Smooth muscle cell (in vitro differentiated cells): ENCODE measurements around the gene CTSK. TPM values are rescaled to one million over a fixed set of nuclear protein-coding genes. Genes with fewer than 3 reads are reported as not detected.

ENCODE experiments used
- DNase-seq: peaks from one replicate; lab custom pipeline; 2025; ENCODE audit not compliant: unreplicated experiment; lab: John Stamatoyannopoulos, UW
- H2AFZ ChIP-seq: fragments of 200-600 bp; sonication (generic); 2 replicates; pipeline ENCODE4 v1.6.0; 2016; ENCODE audit warnings: antibody characterized with exemption, low read depth, mild to moderate bottlenecking
- H3F3A ChIP-seq: fragments of 200-600 bp; sonication (generic); 2 replicates; pipeline ENCODE4 v1.6.0; 2017; ENCODE audit warnings: antibody characterized with exemption, low read depth
- H3K27ac ChIP-seq: fragments of 200-600 bp; sonication (generic); 2 replicates; pipeline ENCODE4 v1.5.1; 2016; ENCODE audit warnings: low read depth, mild to moderate bottlenecking
- H3K27me3 ChIP-seq: fragments of 200-600 bp; sonication (generic); 2 replicates; pipeline ENCODE4 v1.6.1; 2016; ENCODE audit warnings: low read depth, mild to moderate bottlenecking
- H3K36me3 ChIP-seq: fragments of 200-600 bp; sonication (generic); 2 replicates; pipeline ENCODE4 v1.5.1; 2016; ENCODE audit warnings: low read depth
- H3K4me1 ChIP-seq: fragments of 200-600 bp; sonication (generic); 2 replicates; pipeline ENCODE4 v1.5.1; 2016; ENCODE audit warnings: low read depth
- H3K4me2 ChIP-seq: fragments of 200-600 bp; sonication (generic); 2 replicates; pipeline ENCODE4 v1.6.0; 2016; ENCODE audit warnings: mild to moderate bottlenecking
- H3K4me3 ChIP-seq: fragments of 200-600 bp; sonication (generic); 2 replicates; pipeline ENCODE4 v1.5.1; 2016; ENCODE audit warnings: mild to moderate bottlenecking
- H3K79me2 ChIP-seq: fragments of 200-600 bp; sonication (generic); 2 replicates; pipeline ENCODE4 v1.6.0; 2016; ENCODE audit warnings: low read depth, mild to moderate bottlenecking
- H3K9ac ChIP-seq: fragments of 200-600 bp; sonication (generic); 2 replicates; pipeline ENCODE4 v1.6.0; 2016; ENCODE audit warnings: low read depth
- H3K9me3 ChIP-seq: fragments of 200-600 bp; sonication (generic); replicated peaks from 2 replicates; pipeline ENCODE4 v1.5.1; 2016; ENCODE audit warnings: low read depth
- H4K20me1 ChIP-seq: fragments of 200-600 bp; sonication (generic); 2 replicates; pipeline ENCODE4 v1.6.0; 2016; ENCODE audit warnings: low read depth
- CTCF ChIP-seq: fragments of 200-600 bp; sonication (generic); IDR thresholded peaks from 2 replicates; pipeline ENCODE4 v1.5.1; 2017; ENCODE audit warnings: borderline replicate concordance, mild to moderate bottlenecking, antibody characterized with exemption; ENCODE audit not compliant: insufficient read depth, poor library complexity, severe bottlenecking
- WGBS: methylation state at CpG from one replicate; pipeline ENCODE4 v1.1.7; 2016; ENCODE audit warnings: low lambda C conversion rate; 5-methylcytosine and 5-hydroxymethylcytosine counted together
- polyA plus RNA-seq: library from polyadenylated mRNA; unstranded; fragments of >200 nt; fragmentation: Nextera tagmentation; extraction: Ambion mirVana; gene quantifications from 2 replicates; pipeline ENCODE4 v1.2.1, GENCODE V29; 2016
- total RNA-seq: library from RNA; depleted of rRNA; stranded (reverse); fragments of >200 nt; gene quantifications from 2 replicates; pipeline ENCODE4 v1.2.3, GENCODE V29; 2014

The CTSK gene
- total and polyA plus RNA-seq, 2 experiments from 2014 or later = 12.2 to 12.4 TPM

GRCh38 chr1:150793221-150793620, 14.8 kb downstream of the CTSK start:
- Histone ChIP-seq H3K4me1 (peaks cover 3% of the 10 kb centered on the region), H3K79me2 (no peaks in the 10 kb centered on the region), H4K20me1 (no peaks in the 10 kb centered on the region), H3K9me3 (no peaks in the 10 kb centered on the region), H3K4me2 (no peak overlapping the region), H3F3A (no peaks in the 10 kb centered on the region), H3K36me3 (no peaks in the 10 kb centered on the region), H3K9ac (no peak overlapping the region), H2AFZ (no peak overlapping the region), H3K27me3 (no peaks in the 10 kb centered on the region), H3K27ac (no peak overlapping the region), H3K4me3 (no peak overlapping the region)
- DNase-seq = no peak
- WGBS = 88% methylated on average over 1 of the region's 1 CpG
- TF ChIP-seq CTCF = no peak

GRCh38 chr1:150791585-150791984, 16.5 kb downstream of the CTSK start:
- TF ChIP-seq CTCF = no peak
- Histone ChIP-seq H3K79me2 (no peaks in the 10 kb centered on the region), H4K20me1 (no peaks in the 10 kb centered on the region), H3K4me3 (no peak overlapping the region), H3K9me3 (no peaks in the 10 kb centered on the region), H3F3A (no peaks in the 10 kb centered on the region), H3K27ac (no peak overlapping the region), H2AFZ (no peak overlapping the region), H3K27me3 (no peaks in the 10 kb centered on the region), H3K36me3 (no peaks in the 10 kb centered on the region), H3K4me1 (no peaks in the 10 kb centered on the region), H3K9ac (no peak overlapping the region), H3K4me2 (no peak overlapping the region)
- 98% methylated on average over 4 of the region's 4 CpGs for WGBS
- no peak for DNase-seq

GRCh38 chr1:150789396-150789795, 18.7 kb downstream of the CTSK start:
- 78% methylated on average over 4 of the region's 4 CpGs for WGBS
- TF ChIP-seq CTCF = no peak
- no peaks in the 10 kb centered on the region for H3K27me3 ChIP-seq

GRCh38 chr1:150788946-150789345, 19.1 kb downstream of the CTSK start:
- Histone ChIP-seq H3K79me2 (no peaks in the 10 kb centered on the region), H3K4me1 (no peaks in the 10 kb centered on the region), H4K20me1 (no peaks in the 10 kb centered on the region), H3K4me3 (no peak overlapping the region), H3K27ac (no peak overlapping the region), H3K9me3 (no peaks in the 10 kb centered on the region), H3K4me2 (no peak overlapping the region), H3K9ac (no peak overlapping the region), H3K36me3 (no peaks in the 10 kb centered on the region), H2AFZ (no peak overlapping the region), H3K27me3 (no peaks in the 10 kb centered on the region), H3F3A (no peaks in the 10 kb centered on the region)
- 97% methylated on average over 4 of the region's 4 CpGs for WGBS
- no peak for TF ChIP-seq CTCF
- DNase-seq = no peak

More at GRCh38 chr1:150789396-150789795, 18.7 kb downstream of the CTSK start:
- Histone ChIP-seq H3K9me3 (no peaks in the 10 kb centered on the region), H3K36me3 (no peaks in the 10 kb centered on the region), H3K4me2 (no peak overlapping the region), H3K4me3 (no peak overlapping the region), H3K9ac (no peak overlapping the region), H3K27ac (no peak overlapping the region), H3K79me2 (no peaks in the 10 kb centered on the region), H2AFZ (no peak overlapping the region), H4K20me1 (no peaks in the 10 kb centered on the region), H3F3A (no peaks in the 10 kb centered on the region), H3K4me1 (no peaks in the 10 kb centered on the region)
- no peak for DNase-seq
